PC-9 (cell line): ENCODE results near the gene KCNH3. TPM values are rescaled to one million over a fixed set of nuclear protein-coding genes. Genes with fewer than 3 reads are reported as not detected.

Experiments used
- BruUV-seq: library from RNA; stranded (reverse); fragments of 400-500 nt; replicated peaks from 2 replicates; lab custom pipeline; 2021; lab: Mats Ljungman, UMichigan
- CTCF ChIA-PET: fragments of 300-600 bp; sonication (Branson Sonifier 250); formaldehyde crosslinking; loops from one replicate; lab custom pipeline; 2022; ENCODE audit warnings: antibody characterized with exemption; lab: Charles Lee
- POLR2A ChIA-PET: fragments of 300-600 bp; sonication (Branson Sonifier 250); formaldehyde crosslinking; loops from one replicate; lab custom pipeline; 2022; ENCODE audit warnings: antibody characterized with exemption; ENCODE audit not compliant: unreplicated experiment; lab: Charles Lee
- DNase-seq, 2 experiments: peaks; one replicate each; pipeline versions ENCODE4 v3.0.0 to v3.0.0-alpha.2; 2015 to 2022; ENCODE audit warnings: mixed read lengths in 1 of 2
- H2AFZ ChIP-seq: fragments of 200-600 bp; sonication (generic); 2 replicates; pipeline ENCODE4 v1.8.1; 2017; ENCODE audit warnings: antibody characterized with exemption
- H3F3A ChIP-seq: fragments of 200-600 bp; sonication (generic); 2 replicates; pipeline ENCODE4 v1.8.1; 2017; ENCODE audit warnings: antibody characterized with exemption, mild to moderate bottlenecking, low read depth; ENCODE audit not compliant: insufficient read depth
- H3K27ac ChIP-seq: fragments of 200-600 bp; sonication (generic); 2 replicates; pipeline ENCODE4 v1.6.1; 2016; ENCODE audit warnings: mixed run types
- H3K27me3 ChIP-seq: fragments of 200-600 bp; sonication (generic); 2 replicates; pipeline ENCODE4 v1.6.1; 2016; ENCODE audit warnings: low read depth, mixed run types; ENCODE audit not compliant: insufficient read depth
- H3K36me3 ChIP-seq: fragments of 200-600 bp; sonication (generic); 2 replicates; pipeline ENCODE4 v1.6.1; 2016; ENCODE audit warnings: low read depth, mixed run types
- H3K4me1 ChIP-seq: fragments of 200-600 bp; sonication (generic); replicated peaks from 2 replicates; pipeline ENCODE4 v1.6.1; 2016; ENCODE audit warnings: mixed run types; ENCODE audit not compliant: insufficient read depth
- H3K4me2 ChIP-seq: fragments of 200-600 bp; sonication (generic); 2 replicates; pipeline ENCODE4 v1.6.1; 2017; ENCODE audit warnings: mixed run types
- H3K4me3 ChIP-seq: fragments of 200-600 bp; sonication (generic); 2 replicates; pipeline ENCODE4 v1.6.1; 2016; ENCODE audit warnings: mixed run types
- H3K79me2 ChIP-seq: fragments of 200-600 bp; sonication (generic); 2 replicates; pipeline ENCODE4 v1.6.1; 2017; ENCODE audit warnings: low read depth, mixed run types
- H3K9me2 ChIP-seq: fragments of 200-600 bp; sonication (generic); 2 replicates; pipeline ENCODE4 v1.8.1; 2017; ENCODE audit warnings: mild to moderate bottlenecking; ENCODE audit not compliant: insufficient read depth
- H3K9me3 ChIP-seq: fragments of 200-600 bp; sonication (generic); 2 replicates; pipeline ENCODE4 v1.8.1; 2016; ENCODE audit warnings: low read depth; ENCODE audit not compliant: insufficient read depth
- H4K20me1 ChIP-seq: fragments of 200-600 bp; sonication (generic); 2 replicates; pipeline ENCODE4 v1.8.1; 2017; ENCODE audit not compliant: insufficient read depth
- EZH2 ChIP-seq: fragments of 200-600 bp; sonication (generic); IDR thresholded peaks from 2 replicates; pipeline ENCODE4 v1.8.0; 2017; ENCODE audit warnings: antibody characterized with exemption, low read depth
- intact Hi-C: fragments of 100-400 bp; cut with micrococcal nuclease; formaldehyde crosslinking; loops from one replicate; pipeline ENCODE4 v1.10.0; 2022; ENCODE audit not compliant: unreplicated experiment
- total RNA-seq: library from RNA; stranded (reverse); gene quantifications from 2 replicates; pipeline ENCODE4 v1.2.3, GENCODE V29; 2021
- TF ChIP-seq, protein P1 (sequence below): fragments of 200-600 bp; sonication (generic); conservative IDR thresholded peaks from 2 replicates; pipeline ENCODE4 v1.6.1; 2017; ENCODE audit warnings: mixed run types, antibody characterized with exemption, mild to moderate bottlenecking, moderate library complexity

KCNH3 gene
- total RNA-seq, 1 experiment from 2014 or later = not detected

DNA sequence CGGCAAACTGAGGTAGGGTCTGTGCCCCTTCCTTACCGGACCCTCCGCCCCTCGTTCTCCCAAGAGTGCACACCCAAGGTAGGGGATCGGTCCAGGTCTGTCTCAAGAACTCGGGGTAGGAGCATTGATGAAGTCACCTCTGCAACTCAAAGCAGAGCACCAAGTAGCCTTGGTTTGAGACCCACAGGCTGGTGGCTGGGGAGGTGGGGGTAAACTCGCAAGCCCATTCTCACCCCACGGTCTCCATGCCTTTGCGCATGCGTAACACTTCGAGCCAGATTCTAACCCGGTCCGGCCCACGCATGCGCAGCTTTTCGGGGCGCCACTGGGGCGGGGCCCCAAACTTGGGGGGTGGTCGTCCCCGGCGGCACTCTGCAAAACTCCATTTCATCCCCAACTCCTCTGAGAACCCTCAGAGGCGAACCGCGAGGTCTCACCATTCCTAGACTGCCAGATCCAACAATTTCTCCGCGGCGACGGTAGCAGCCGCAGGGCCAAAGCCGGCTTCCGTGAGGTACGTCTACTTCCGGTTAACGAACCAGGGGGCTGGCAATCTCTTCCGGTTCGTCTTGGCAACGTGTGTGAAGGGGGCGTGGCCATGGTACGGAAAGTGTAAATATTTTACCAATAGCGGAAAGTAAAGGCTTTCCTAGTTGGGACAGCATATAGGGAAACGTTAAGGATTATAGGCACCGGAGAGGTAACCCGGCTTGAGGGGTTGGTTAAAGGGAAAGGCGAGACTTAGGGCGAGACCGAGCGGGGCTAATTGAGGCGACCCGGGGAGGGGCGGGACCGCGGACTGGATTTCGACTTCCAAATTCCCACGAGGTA lies 29.0 kb downstream of the KCNH3 start, which contains the start of gene MCRS1:
MCRS1 (minus strand) TSS at position 532 of the 831 bp plus-strand sequence. CDS start 1,411 bp downstream, outside the sequence.
- Histone ChIP-seq H3F3A (peaks cover 9% of the 10 kb centered on the region; the same call in 1 of the 2 replicates), H3K79me2 (peaks cover 52% of the 10 kb centered on the region), H3K4me3 (peak within 1 kb of the TSS; percentile 89), H3K4me2 (peak within 1 kb of the TSS; percentile 88), H3K27ac (peak within 1 kb of the TSS; percentile 57), H2AFZ (peak within 1 kb of the TSS; percentile 97), H3K27me3 (no peaks in the 10 kb centered on the region), H3K9me3 (no peaks in the 10 kb centered on the region), H4K20me1 (no peaks in the 10 kb centered on the region; the same call in 1 of the 2 replicates), H3K36me3 (peaks cover 10% of the 10 kb centered on the region; the same call in 1 of the 2 replicates), H3K4me1 (peaks cover 13% of the 10 kb centered on the region; the same call in 1 of the 2 replicates), H3K9me2 (no peaks in the 10 kb centered on the region)
- TF ChIP-seq, protein P1, sequence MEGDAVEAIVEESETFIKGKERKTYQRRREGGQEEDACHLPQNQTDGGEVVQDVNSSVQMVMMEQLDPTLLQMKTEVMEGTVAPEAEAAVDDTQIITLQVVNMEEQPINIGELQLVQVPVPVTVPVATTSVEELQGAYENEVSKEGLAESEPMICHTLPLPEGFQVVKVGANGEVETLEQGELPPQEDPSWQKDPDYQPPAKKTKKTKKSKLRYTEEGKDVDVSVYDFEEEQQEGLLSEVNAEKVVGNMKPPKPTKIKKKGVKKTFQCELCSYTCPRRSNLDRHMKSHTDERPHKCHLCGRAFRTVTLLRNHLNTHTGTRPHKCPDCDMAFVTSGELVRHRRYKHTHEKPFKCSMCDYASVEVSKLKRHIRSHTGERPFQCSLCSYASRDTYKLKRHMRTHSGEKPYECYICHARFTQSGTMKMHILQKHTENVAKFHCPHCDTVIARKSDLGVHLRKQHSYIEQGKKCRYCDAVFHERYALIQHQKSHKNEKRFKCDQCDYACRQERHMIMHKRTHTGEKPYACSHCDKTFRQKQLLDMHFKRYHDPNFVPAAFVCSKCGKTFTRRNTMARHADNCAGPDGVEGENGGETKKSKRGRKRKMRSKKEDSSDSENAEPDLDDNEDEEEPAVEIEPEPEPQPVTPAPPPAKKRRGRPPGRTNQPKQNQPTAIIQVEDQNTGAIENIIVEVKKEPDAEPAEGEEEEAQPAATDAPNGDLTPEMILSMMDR = no peak
- TF ChIP-seq EZH2 = no peak
- ChIA-PET POLR2A (interaction anchor here (1.4 kb wide), 1 partner anchor 200 kb away, joined by 4 read pairs; the partner anchor contains the start of gene SPATS2), CTCF (interaction anchor here (0.7 kb wide), 1 partner anchor 13 kb away, joined by 3 read pairs; no protein-coding TSS in a partner anchor)
- intact Hi-C loops = loop anchor here (5.0 kb wide), 1 partner anchor 201 kb away; the partner anchor contains the start of gene SPATS2
- DNase-seq = peak; percentile 83 to 86
- TSS peak; percentile 81 for BruUV-seq

DNA sequence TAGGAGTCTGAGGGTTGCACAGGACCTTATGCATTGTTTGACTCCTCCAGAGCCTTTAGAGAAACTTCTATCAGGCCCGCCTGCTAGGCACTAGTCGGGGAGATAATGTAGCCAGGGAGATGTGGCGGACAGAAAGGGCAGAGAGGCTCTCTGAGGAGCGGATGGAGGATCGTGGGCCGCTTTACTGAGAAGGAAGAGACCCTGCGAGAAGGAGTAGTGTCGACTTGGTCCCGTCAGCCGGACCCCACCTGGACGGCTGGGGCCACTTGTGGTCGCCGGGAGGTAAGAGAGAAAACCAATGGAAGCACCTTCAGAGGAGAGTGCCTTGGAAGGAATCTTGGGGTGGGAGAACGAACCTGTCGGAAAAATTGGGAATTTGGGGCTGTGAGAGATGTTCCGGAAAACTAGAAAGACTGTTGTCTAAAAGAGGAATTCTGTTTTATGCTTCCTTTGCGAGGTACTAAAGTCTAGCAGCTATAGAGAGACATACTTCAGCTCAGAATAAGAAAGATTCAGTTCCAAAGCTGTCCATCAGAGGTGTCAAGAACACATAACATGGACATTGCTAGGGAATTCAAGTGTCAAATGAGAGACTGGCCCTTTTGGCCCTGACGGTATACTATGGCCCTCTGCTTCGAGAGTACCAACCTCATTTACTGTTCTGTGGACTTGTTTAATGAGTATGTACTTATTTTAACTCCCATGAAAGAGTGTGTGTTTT lies 29.8 kb downstream of the KCNH3 start:
- peaks cover 52% of the 10 kb centered on the region for H3K79me2 ChIP-seq

More for the DNA sequence above, 29.8 kb downstream of the KCNH3 start:
- H3K4me1 ChIP-seq = peaks cover 13% of the 10 kb centered on the region; the same call in 1 of the 2 replicates
- H4K20me1 ChIP-seq = no peaks in the 10 kb centered on the region
- H3K9me3 ChIP-seq = no peaks in the 10 kb centered on the region
- H3K9me2 ChIP-seq = no peaks in the 10 kb centered on the region
- DNase-seq = no peak
- H3K4me3 ChIP-seq = peak overlapping the region; percentile 89
- H3K27ac ChIP-seq = peak overlapping the region; percentile 57
- TF ChIP-seq, protein P1 = no peak; the same call in 1 of the 2 replicates
- peaks cover 9% of the 10 kb centered on the region; the same call in 1 of the 2 replicates for H3F3A ChIP-seq
- ChIA-PET CTCF (no interaction called here), POLR2A (no interaction called here)
- BruUV-seq = TSS peak; percentile 44
- no peaks in the 10 kb centered on the region for H3K27me3 ChIP-seq
- H3K4me2 ChIP-seq = peak overlapping the region; percentile 88
- intact Hi-C loops = loop anchor here (5.0 kb wide), 1 partner anchor 201 kb away; the partner anchor contains the start of gene SPATS2
- peaks cover 10% of the 10 kb centered on the region; the same call in 1 of the 2 replicates for H3K36me3 ChIP-seq
- peak overlapping the region; percentile 97 for H2AFZ ChIP-seq
